KG1 (cell line): ENCODE results near the gene TESMIN.

ENCODE experiments used
- DNase-seq: peaks from one replicate; lab custom pipeline; 2025; lab: John Stamatoyannopoulos, UW

TESMIN gene

GRCh38 chr11:68751331-68751856 is at the start of gene TESMIN:
TESMIN (minus strand) TSS chr11:68751520; CDS start chr11:68750660, 860 bp downstream.
- no peak for DNase-seq

DNA sequence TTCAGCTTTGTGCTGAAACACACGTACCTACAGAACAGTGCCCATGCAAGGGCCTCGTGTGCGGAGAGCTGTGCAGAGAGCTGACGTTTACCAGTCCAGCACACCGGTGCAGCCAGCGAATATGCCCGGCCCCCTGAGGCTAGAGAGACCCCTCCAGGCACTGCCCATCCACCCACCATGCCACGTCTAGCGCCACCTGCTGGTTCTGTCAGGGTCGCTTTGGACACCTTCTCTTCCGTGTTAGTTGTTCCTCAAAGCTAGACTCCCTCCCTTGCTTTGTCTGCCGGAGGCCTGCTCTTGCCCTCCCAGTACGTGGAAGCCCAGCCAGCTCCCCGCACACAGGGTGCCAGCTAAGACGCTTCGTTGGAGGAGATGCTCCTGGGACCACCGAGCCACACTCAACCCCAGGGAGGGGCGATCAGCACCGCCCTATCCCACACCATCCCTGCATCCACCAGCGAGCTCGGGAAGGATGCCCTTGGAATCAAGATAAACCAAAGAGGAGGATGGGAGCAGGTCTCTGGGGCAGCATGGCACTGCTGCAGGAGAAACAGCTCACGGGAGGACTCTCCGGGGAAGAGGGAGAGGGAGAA is 47.0 kb upstream of the TESMIN start:
- DNase-seq = no peak

DNA sequence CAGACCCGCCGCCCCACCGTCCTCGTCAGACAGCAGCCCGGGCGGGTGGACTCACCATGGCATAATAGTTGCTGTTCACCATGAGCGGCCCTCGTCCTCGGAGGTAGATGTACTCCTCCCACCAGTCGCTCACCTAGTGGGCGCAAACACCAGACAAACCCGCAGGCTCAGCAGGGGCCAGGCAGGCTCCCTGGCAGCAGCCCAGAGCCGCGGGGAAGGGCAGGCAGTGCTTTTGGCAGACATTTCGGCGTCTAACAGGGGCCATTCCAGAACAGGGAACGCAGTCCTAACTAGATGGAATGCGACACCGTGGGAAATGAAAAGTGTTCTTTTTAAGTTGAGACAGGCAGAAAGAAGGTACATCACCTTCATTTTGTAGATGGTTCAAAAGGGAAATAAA is 45.5 kb upstream of the TESMIN start:
- no peak for DNase-seq

GRCh38 chr11:68792400-68792966 is 41.2 kb upstream of the TESMIN start:
- no peak for DNase-seq

GRCh38 chr11:68784653-68785052 is 33.3 kb upstream of the TESMIN start:
- no peak for DNase-seq

- DNase-seq = no peak
Observed at GRCh38 chr11:68783216-68783821, 32.0 kb upstream of the TESMIN start.

DNA sequence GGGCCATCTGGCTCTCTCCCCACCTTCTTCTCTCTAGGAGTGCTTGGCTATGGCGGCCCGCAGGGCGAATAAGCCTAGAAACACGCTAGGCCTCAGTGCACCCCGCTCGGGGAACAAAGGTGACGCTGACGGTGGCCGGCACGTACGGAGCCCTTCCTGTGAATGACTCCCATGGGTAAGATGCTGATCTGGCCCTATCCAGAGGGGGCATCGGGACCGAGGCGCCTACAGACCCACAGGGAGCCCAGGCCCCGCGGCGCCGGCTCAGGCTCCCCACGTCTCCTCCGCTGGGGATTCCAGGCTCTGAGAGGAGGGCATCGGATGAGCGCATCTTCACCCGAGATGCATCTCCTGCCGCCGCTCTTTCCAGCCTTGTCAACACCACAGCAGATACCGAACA is 31.4 kb upstream of the TESMIN start:
- DNase-seq = no peak

DNA sequence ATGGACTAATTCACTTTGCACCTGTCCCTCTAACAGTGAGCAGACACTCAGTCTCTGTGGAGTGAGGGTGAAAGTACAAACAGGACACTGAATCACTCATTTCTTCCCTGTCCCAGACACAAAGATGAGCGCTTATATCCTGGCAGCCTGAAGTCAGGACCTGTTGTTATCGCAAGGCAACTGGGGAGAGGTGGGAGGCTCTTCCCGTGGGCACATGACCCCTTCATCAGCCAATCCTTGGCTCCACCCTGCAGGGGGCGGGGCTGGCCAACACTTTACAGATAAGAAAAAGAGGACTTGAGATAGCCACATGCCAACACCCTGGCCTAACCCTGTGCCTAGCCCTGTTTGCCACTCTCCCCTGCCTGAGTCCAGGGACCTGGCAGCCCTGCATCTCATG is 29.5 kb upstream of the TESMIN start:
- no peak for DNase-seq

- no peak for DNase-seq
Observed at GRCh38 chr11:68778205-68778604, 26.9 kb upstream of the TESMIN start.

GRCh38 chr11:68776442-68777235 is 25.3 kb upstream of the TESMIN start:
- no peak for DNase-seq

DNA sequence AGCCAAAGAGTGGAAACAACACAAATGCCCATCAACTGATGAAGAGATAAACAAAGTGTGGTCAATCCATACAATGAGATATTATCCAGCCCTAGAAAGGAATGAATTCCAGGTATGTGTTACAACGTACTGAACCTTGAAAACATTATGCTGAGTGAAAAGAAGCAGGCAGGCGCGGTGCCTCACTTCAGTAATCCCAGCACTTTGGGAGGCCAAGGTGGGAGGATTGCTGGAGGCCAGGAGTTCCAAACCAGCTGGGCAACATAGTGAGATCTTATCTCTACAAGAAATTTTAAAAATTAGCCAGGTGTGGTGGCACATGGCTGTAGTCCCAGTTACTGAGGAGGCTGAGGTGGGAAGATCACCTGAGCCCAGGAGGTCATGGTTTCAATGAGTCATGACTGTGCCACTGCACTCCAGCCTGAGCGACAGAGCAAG is 24.6 kb upstream of the TESMIN start:
- DNase-seq = no peak

DNA sequence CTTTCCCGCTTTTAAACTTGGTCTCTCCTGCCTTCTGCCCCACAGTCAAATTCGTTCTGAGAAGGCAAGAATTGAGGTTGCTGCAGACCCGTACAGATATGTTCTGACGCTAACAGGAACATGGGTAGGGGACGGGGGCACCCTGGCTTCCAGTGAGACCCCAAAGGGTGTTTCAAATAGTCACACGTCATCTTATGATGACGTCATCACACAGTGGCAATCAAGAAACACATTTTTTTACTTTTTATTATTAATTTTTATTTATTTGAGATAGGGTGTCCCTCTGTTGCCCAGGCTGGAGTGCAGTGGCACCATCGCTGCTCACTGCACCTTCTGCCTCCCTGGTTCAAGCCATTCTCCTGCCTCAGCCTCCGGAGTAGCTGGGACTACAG is 22.9 kb upstream of the TESMIN start:
- DNase-seq = no peak

DNA sequence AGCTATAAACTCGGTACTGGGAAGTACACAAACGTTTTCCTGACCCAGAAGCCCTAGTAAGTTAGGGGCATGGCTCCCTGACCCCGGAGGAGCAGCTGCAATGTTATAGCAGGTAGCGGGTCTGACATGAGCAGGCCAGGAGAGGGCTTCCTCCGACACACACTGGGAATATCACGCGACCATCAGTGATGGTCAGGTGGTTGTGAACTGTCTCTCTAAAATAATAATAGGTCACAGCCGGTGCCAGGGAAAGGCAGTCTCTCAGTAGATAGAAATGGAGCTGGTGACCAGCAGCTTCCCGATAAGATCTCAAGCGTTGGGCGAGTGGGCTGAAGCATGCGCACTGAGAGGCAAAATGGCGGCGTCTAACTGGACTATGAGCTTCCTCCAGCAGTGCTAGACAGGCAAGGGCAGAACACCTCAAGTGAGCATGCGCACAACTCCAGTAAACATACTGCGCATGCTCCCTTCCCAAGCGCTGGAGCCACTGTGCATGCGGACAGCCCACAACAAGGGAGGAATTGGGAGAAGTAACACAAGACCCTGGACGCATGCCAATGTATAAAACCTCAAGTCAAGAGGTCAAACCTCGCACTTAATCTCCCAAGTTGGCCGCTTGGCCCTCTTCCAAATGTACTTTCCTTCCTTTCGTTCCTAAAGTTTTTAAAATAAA is 22.3 kb upstream of the TESMIN start:
- DNase-seq = no peak

DNA sequence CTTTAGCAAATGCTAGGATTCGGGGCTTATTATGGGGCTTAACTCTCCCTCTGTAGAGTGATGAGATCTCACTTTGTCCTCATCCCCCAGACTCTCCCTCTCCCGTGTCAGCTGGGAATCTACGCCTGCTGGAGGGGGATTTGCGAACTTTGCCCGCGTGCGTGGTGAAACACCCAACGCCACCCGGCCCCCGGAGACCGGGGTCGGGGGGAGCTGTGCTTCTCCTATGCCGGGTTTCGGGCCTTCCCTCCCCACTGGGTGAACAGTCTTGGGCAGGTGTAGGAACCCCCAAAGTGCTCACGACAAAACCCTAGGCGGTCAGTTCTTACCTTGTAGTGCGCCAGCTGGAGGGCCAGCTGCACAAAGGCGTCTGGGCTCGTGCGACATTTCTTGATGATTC is 21.6 kb upstream of the TESMIN start:
- no peak for DNase-seq

DNA sequence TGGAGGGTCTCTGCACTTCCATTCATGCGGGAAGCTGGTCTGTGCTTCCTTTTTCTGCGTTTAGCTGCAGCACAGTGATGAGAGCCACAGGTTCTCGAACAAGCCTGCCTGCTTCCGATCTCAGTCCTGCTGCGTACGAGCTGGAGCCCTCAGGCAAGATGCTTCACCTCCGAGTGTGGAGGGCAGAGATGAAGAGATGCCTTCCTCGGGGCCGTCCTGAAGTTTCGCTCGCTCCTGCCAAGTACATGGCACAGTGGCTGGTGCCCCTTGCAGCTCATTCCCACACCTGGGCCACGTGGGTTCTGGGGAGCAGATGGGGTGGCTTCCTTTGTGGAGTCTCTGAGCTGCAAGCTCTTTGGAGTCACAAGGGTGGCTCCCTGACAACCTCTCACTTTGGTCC is 19.5 kb upstream of the TESMIN start:
- DNase-seq = no peak

GRCh38 chr11:68767672-68768071 is 16.4 kb upstream of the TESMIN start:
- no peak for DNase-seq

DNA sequence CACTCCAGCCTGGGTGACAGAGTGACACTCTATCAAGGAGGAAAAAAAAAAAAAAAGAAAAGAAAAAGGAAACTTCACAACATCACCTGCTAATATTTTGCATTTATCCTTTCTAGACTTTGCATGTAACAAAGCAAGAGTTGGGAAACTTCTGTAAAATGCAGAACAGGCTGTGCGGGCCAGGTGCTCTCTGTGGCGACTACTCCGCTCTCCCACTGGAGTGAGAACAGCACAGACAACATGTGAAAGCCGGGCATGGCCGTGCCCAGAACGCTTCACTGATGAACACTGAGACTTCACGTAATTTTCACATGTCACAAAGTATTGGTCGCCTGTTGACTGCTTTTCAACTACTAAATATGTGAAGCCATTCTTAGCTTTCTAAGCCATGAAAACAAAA is 15.5 kb upstream of the TESMIN start:
- no peak for DNase-seq

GRCh38 chr11:68764746-68765145 is 13.4 kb upstream of the TESMIN start:
- no peak for DNase-seq

DNA sequence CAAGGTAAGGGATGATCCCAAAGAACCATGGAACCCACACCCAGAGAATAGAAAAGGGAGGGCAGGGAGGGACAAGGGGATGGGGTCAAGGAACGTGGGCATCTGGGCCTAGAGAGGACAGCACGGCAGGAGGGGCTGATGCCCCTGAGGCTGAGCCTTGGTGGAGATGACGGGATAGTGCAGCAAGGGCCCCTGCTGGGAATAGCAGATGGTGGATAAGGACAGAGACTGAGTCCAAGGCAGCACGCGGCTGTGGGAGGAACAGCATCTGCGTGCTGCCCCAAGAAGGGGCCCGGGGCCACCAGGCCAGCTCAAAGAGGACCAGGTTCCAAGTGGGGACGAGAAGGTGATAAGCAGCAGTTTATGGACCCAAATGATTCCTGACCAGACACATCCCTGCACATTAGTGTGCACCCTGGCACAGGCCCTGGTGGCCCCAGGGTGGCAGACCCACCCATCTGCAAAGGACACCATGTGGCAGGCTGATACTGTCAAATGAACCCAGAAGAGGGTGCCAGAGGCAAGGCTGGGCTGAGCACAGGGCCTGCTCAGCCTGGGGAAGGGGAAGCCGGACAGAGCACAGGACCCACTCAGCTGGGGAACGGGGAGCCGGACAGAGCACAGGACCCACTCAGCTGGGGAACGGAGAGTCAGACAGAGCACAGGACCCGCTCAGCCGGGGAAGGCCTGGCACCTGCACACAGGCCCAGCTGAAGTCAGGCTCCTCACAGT is 12.8 kb upstream of the TESMIN start:
- DNase-seq = no peak

DNA sequence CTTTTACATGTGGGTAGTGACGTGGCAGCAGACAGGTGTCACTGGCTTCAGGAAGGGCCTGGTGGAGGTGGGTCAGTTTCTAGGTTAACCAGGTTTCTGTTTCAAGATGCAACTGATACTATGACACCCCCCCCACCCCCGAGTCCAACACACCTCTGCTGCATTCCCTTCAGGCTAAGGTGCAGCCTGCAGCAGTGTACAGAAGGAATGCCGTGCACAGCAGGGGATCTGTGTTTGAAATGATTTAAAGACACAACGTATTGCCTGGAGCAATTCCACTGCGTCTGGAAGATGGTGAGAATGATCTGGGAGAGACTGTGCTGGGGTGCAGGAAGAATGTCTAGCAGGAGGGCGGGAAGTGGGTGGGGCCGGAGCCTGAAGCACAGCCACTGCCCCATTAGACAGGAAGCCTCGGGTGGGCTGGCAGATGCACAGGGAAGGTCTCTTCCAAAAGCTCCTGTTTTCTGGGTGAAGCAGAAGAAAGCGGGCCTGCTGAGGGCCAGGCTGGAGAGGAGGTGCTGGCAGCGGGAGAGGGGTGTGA is 11.9 kb upstream of the TESMIN start:
- DNase-seq = no peak

DNA sequence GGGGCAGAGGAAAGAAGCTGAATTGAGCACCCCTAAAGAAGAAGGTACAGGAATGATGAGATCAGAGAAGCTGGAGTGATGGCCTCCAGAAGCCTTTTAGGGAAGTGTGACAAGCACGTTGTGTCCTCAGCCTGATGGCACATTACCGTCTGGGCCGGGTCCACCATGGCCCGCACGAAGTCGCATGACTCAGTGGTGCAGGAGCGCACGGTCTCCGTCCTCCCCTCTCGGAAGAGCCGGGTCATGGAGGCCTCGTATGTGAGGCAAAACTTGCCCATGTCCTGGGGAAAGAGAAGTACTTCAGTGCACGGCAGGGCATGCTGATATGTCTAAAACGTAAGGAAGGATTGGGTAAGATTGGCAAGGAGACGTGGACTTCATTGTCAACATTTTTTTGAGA is 11.2 kb upstream of the TESMIN start:
- DNase-seq = no peak
